C4-2B (cell line): ENCODE data around the gene BRINP2.

Source experiments
- ZFX ChIP-seq: fragments of 450-650 bp; IDR thresholded peaks from 2 replicates; pipeline ENCODE4 v1.6.1; 2017
- TF ChIP-seq, protein P1 (sequence below): fragments of 450-650 bp; conservative IDR thresholded peaks from 2 replicates; pipeline ENCODE4 v1.5.1; 2017; ENCODE audit warnings: mild to moderate bottlenecking

- TF ChIP-seq, protein P1, sequence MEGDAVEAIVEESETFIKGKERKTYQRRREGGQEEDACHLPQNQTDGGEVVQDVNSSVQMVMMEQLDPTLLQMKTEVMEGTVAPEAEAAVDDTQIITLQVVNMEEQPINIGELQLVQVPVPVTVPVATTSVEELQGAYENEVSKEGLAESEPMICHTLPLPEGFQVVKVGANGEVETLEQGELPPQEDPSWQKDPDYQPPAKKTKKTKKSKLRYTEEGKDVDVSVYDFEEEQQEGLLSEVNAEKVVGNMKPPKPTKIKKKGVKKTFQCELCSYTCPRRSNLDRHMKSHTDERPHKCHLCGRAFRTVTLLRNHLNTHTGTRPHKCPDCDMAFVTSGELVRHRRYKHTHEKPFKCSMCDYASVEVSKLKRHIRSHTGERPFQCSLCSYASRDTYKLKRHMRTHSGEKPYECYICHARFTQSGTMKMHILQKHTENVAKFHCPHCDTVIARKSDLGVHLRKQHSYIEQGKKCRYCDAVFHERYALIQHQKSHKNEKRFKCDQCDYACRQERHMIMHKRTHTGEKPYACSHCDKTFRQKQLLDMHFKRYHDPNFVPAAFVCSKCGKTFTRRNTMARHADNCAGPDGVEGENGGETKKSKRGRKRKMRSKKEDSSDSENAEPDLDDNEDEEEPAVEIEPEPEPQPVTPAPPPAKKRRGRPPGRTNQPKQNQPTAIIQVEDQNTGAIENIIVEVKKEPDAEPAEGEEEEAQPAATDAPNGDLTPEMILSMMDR = no peak
- TF ChIP-seq ZFX = no peak
Observed at GRCh38 chr1:177130451-177130945, 40.3 kb upstream of the BRINP2 start.
